SK-N-SH treated with all-trans-retinoic acid at 6 μM for 48 hours (cell line): Measurements from ENCODE around the gene ZC3H10.

Experiments used
- ARNTL ChIP-seq: fragments of 450-650 bp; formaldehyde crosslinking; IDR thresholded peaks from 2 replicates; pipeline ENCODE4 v1.5.0; 2020; ENCODE audit warnings: low read depth, mild to moderate bottlenecking, moderate library complexity, borderline replicate concordance
- GLIS3 ChIP-seq: fragments of 250-450 bp; sonication (Bioruptor Pico); IDR thresholded peaks from 2 replicates; pipeline ENCODE4 v1.5.0; 2020; ENCODE audit warnings: mild to moderate bottlenecking, moderate library complexity
- PATZ1 ChIP-seq: fragments of 250-450 bp; sonication (Bioruptor Pico); IDR thresholded peaks from 2 replicates; pipeline ENCODE4 v1.8.0; 2020; ENCODE audit warnings: mild to moderate bottlenecking, moderate library complexity, borderline replicate concordance
- RARB ChIP-seq: fragments of 250-450 bp; sonication (Bioruptor Pico); IDR thresholded peaks from 2 replicates; pipeline ENCODE4 v1.8.0; 2021; ENCODE audit warnings: mild to moderate bottlenecking, moderate library complexity
- TCF4 ChIP-seq: fragments of 250-450 bp; sonication (Bioruptor Pico); IDR thresholded peaks from 2 replicates; pipeline ENCODE4 v1.8.0; 2021; ENCODE audit warnings: mild to moderate bottlenecking, moderate library complexity, borderline replicate concordance
- ZC3H10 ChIP-seq: fragments of 250-450 bp; sonication (Bioruptor Pico); IDR thresholded peaks from 2 replicates; pipeline ENCODE4 v1.5.1; 2021; ENCODE audit warnings: mild to moderate bottlenecking, moderate library complexity
- ZFP3 ChIP-seq: fragments of 250-450 bp; sonication (Bioruptor Pico); IDR thresholded peaks from 2 replicates; pipeline ENCODE4 v1.5.0; 2020; ENCODE audit warnings: mild to moderate bottlenecking, moderate library complexity
- ZFP30 ChIP-seq: fragments of 450-650 bp; formaldehyde crosslinking; IDR thresholded peaks from 2 replicates; pipeline ENCODE4 v1.5.0; 2022; ENCODE audit warnings: mild to moderate bottlenecking, moderate library complexity
- ZNF565 ChIP-seq: fragments of 450-650 bp; formaldehyde crosslinking; conservative IDR thresholded peaks from 2 replicates; pipeline ENCODE4 v1.5.0; 2020; ENCODE audit warnings: low read depth, mild to moderate bottlenecking, moderate library complexity
- ZNF8 ChIP-seq: fragments of 450-650 bp; formaldehyde crosslinking; IDR thresholded peaks from 2 replicates; pipeline ENCODE4 v1.5.0; 2020; ENCODE audit warnings: mild to moderate bottlenecking, moderate library complexity

GRCh38 chr12:56104109-56104814, 13.8 kb upstream of the ZC3H10 start, which contains the start of gene PA2G4:
- no peak for TF ChIP-seq ZFP3 (CRISPR knock-in tag)
- TF ChIP-seq ARNTL (CRISPR knock-in tag): no peak
- no peak for TF ChIP-seq ZC3H10 (CRISPR knock-in tag)
- no peak for TF ChIP-seq ZNF565 (CRISPR knock-in tag)
- TF ChIP-seq RARB: no peak
- no peak for TF ChIP-seq GLIS3 (CRISPR knock-in tag)
- no peak for TF ChIP-seq ZNF8 (CRISPR knock-in tag)
- TF ChIP-seq ZFP30 (CRISPR knock-in tag): no peak
- no peak for TF ChIP-seq TCF4 (CRISPR knock-in tag)
- TF ChIP-seq PATZ1: no peak
